ENCODE measurements around the gene MYCBP2.

DNA sequence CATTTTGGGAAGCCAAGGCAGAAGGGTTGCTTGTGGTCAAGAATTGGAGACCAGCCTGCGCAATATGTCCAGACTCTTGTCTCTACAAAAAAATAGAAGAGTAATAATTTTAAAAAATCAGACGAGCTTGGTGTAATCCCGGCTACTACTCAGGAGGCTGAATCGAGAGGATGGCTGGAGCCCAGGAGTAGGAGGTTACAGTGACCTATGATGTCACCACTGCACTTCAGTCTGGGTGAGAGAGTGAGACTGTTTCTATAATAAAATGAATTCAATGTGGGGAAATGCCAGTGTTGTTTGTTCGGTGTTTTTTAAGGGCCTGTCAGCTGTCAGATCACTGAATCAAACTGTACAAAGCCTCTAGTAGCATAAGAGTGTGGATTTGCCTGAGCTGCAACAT lies 298.7 kb downstream of the MYCBP2 start:
- no peak for TF ChIP-seq RARB (CRISPR knock-in tag; IDR thresholded peaks at IDR 0.05)
- no peak for TF ChIP-seq EP300 (IDR thresholded peaks at IDR 0.05)
- TF ChIP-seq, protein P1, sequence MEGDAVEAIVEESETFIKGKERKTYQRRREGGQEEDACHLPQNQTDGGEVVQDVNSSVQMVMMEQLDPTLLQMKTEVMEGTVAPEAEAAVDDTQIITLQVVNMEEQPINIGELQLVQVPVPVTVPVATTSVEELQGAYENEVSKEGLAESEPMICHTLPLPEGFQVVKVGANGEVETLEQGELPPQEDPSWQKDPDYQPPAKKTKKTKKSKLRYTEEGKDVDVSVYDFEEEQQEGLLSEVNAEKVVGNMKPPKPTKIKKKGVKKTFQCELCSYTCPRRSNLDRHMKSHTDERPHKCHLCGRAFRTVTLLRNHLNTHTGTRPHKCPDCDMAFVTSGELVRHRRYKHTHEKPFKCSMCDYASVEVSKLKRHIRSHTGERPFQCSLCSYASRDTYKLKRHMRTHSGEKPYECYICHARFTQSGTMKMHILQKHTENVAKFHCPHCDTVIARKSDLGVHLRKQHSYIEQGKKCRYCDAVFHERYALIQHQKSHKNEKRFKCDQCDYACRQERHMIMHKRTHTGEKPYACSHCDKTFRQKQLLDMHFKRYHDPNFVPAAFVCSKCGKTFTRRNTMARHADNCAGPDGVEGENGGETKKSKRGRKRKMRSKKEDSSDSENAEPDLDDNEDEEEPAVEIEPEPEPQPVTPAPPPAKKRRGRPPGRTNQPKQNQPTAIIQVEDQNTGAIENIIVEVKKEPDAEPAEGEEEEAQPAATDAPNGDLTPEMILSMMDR (IDR thresholded peaks at IDR 0.05), result no peak
- TF ChIP-seq POLR2A (IDR thresholded peaks at IDR 0.05; ENCODE audit: low read length), result no peak
- no peak for TF ChIP-seq MAZ (IDR thresholded peaks at IDR 0.05; ENCODE audit: borderline replicate concordance, low read depth, low read length)
- no peak for TF ChIP-seq MAFK (IDR thresholded peaks at IDR 0.05; ENCODE audit: partially characterized antibody)
- TF ChIP-seq CBX8 (IDR thresholded peaks at IDR 0.05), result no peak
- TF ChIP-seq RCOR1 (IDR thresholded peaks at IDR 0.05; ENCODE audit: low read depth, low read length), result no peak
- TF ChIP-seq, protein P2, sequence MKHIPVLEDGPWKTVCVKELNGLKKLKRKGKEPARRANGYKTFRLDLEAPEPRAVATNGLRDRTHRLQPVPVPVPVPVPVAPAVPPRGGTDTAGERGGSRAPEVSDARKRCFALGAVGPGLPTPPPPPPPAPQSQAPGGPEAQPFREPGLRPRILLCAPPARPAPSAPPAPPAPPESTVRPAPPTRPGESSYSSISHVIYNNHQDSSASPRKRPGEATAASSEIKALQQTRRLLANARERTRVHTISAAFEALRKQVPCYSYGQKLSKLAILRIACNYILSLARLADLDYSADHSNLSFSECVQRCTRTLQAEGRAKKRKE (CRISPR knock-in tag; IDR thresholded peaks at IDR 0.05; ENCODE audit: low read depth), result no peak
- no peak for TF ChIP-seq POLR2AphosphoS2 (conservative IDR thresholded peaks at IDR 0.05; ENCODE audit: low read length)
- TF ChIP-seq CHD2 (IDR thresholded peaks at IDR 0.05; ENCODE audit: low read length, partially characterized antibody), result no peak
- no peak for TF ChIP-seq ZC3H11A (IDR thresholded peaks at IDR 0.05)
- TF ChIP-seq, protein P3, sequence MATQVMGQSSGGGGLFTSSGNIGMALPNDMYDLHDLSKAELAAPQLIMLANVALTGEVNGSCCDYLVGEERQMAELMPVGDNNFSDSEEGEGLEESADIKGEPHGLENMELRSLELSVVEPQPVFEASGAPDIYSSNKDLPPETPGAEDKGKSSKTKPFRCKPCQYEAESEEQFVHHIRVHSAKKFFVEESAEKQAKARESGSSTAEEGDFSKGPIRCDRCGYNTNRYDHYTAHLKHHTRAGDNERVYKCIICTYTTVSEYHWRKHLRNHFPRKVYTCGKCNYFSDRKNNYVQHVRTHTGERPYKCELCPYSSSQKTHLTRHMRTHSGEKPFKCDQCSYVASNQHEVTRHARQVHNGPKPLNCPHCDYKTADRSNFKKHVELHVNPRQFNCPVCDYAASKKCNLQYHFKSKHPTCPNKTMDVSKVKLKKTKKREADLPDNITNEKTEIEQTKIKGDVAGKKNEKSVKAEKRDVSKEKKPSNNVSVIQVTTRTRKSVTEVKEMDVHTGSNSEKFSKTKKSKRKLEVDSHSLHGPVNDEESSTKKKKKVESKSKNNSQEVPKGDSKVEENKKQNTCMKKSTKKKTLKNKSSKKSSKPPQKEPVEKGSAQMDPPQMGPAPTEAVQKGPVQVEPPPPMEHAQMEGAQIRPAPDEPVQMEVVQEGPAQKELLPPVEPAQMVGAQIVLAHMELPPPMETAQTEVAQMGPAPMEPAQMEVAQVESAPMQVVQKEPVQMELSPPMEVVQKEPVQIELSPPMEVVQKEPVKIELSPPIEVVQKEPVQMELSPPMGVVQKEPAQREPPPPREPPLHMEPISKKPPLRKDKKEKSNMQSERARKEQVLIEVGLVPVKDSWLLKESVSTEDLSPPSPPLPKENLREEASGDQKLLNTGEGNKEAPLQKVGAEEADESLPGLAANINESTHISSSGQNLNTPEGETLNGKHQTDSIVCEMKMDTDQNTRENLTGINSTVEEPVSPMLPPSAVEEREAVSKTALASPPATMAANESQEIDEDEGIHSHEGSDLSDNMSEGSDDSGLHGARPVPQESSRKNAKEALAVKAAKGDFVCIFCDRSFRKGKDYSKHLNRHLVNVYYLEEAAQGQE (IDR thresholded peaks at IDR 0.05), result no peak
